HepG2 (cell line): ENCODE results near the gene SPAG6. TPM values are rescaled to one million over a fixed set of nuclear protein-coding genes. Genes with fewer than 3 reads are reported as not detected.

Source experiments
- ARID5B ChIP-seq: IDR thresholded peaks from 2 replicates; pipeline ENCODE4 v1.4.0; 2020; ENCODE audit warnings: mild to moderate bottlenecking, missing genetic modification reagents
- FOSL2 ChIP-seq: sonication (generic); formaldehyde crosslinking; IDR thresholded peaks from 2 replicates; pipeline ENCODE4 v1.4.0; 2020; ENCODE audit warnings: missing genetic modification reagents
- HOXA3 ChIP-seq: sonication (generic); formaldehyde crosslinking; IDR thresholded peaks from 2 replicates; pipeline ENCODE4 v1.5.0; 2020; ENCODE audit warnings: missing genetic modification reagents
- JUND ChIP-seq: sonication (generic); formaldehyde crosslinking; IDR thresholded peaks from 2 replicates; pipeline ENCODE4 v1.8.0; 2022; ENCODE audit warnings: mild to moderate bottlenecking, missing genetic modification reagents
- KLF16 ChIP-seq, 2 experiments: sonication (generic) in 1 of 2; formaldehyde crosslinking in 1 of 2; IDR thresholded peaks; 2 replicates each; pipeline versions ENCODE4 v1.6.1 to v1.8.0; 2016 to 2023; ENCODE audit warnings: missing genetic modification reagents in 2 of 2, missing compliant biosample characterization in 1 of 2
- RARG ChIP-seq: sonication (generic); formaldehyde crosslinking; IDR thresholded peaks from 2 replicates; pipeline ENCODE4 v1.4.0; 2020; ENCODE audit warnings: low read depth, mild to moderate bottlenecking, missing genetic modification reagents
- RBM39 ChIP-seq: fragments of 200-400 bp; formaldehyde crosslinking; IDR thresholded peaks from one replicate; pipeline ENCODE4 v1.6.1; 2018; ENCODE audit warnings: antibody characterized with exemption, mild to moderate bottlenecking, low read depth, low read length; ENCODE audit not compliant: poor library complexity, severe bottlenecking
- RCOR2 ChIP-seq: IDR thresholded peaks from 2 replicates; pipeline ENCODE4 v1.6.1; 2016; ENCODE audit warnings: missing biosample characterization, missing genetic modification reagents
- RFX5 ChIP-seq: IDR thresholded peaks from 2 replicates; pipeline ENCODE4 v1.6.1; 2011; ENCODE audit warnings: low read depth, low read length, improper control_type of control experiment
- SAFB2 ChIP-seq: sonication (generic); formaldehyde crosslinking; IDR thresholded peaks from 2 replicates; pipeline ENCODE4 v1.5.1; 2020; ENCODE audit warnings: missing genetic modification reagents, low read depth, mild to moderate bottlenecking, borderline replicate concordance
- THYN1 ChIP-seq: sonication (generic); formaldehyde crosslinking; IDR thresholded peaks from 2 replicates; pipeline ENCODE4 v1.8.1; 2023; ENCODE audit warnings: low read depth, mild to moderate bottlenecking, moderate library complexity, missing genetic modification reagents, borderline replicate concordance
- TMF1 ChIP-seq: sonication (generic); formaldehyde crosslinking; IDR thresholded peaks from 2 replicates; pipeline ENCODE4 v1.8.1; 2022; ENCODE audit warnings: low read depth, missing genetic modification reagents
- ZIK1 ChIP-seq: sonication (generic); formaldehyde crosslinking; IDR thresholded peaks from 2 replicates; pipeline ENCODE4 v1.5.0; 2020; ENCODE audit warnings: mild to moderate bottlenecking, low read depth, missing genetic modification reagents, borderline replicate concordance
- ZNF138 ChIP-seq: sonication (generic); formaldehyde crosslinking; IDR thresholded peaks from 2 replicates; pipeline ENCODE4 v1.5.0; 2020; ENCODE audit warnings: mild to moderate bottlenecking, low read depth, missing genetic modification reagents
- ZNF335 ChIP-seq: sonication (generic); formaldehyde crosslinking; IDR thresholded peaks from 2 replicates; pipeline ENCODE4 v1.4.0; 2020; ENCODE audit warnings: missing genetic modification reagents
- ZNF382 ChIP-seq: sonication (generic); formaldehyde crosslinking; IDR thresholded peaks from 2 replicates; pipeline ENCODE4 v1.5.0; 2020; ENCODE audit warnings: missing genetic modification reagents, mild to moderate bottlenecking, borderline replicate concordance
- ZNF576 ChIP-seq: sonication (generic); formaldehyde crosslinking; IDR thresholded peaks from 2 replicates; pipeline ENCODE4 v1.4.0; 2020; ENCODE audit warnings: mild to moderate bottlenecking, missing genetic modification reagents
- ZNF704 ChIP-seq: sonication (generic); formaldehyde crosslinking; IDR thresholded peaks from 2 replicates; pipeline ENCODE4 v1.8.1; 2023; ENCODE audit warnings: mild to moderate bottlenecking, inconsistent platforms, moderate library complexity, missing genetic modification reagents, borderline replicate concordance
- ZNF788 ChIP-seq: sonication (generic); formaldehyde crosslinking; IDR thresholded peaks from 2 replicates; pipeline ENCODE4 v1.5.0; 2020; ENCODE audit warnings: mild to moderate bottlenecking, missing genetic modification reagents, borderline replicate concordance
- polyA plus RNA-seq, 8 experiments: library from polyadenylated mRNA; depleted of rRNA in 3 of 8; stranded (reverse) in 7 of 8; unstranded in 1 of 8; fragments of >200 nt; fragmentation: Illumina TruSeq in 4 of 8; extraction: Trizol in 4 of 8; gene quantifications; 2 replicates each; pipeline versions ENCODE4 v1.2.1 to v1.2.3, GENCODE V29; 2011 to 2016; ENCODE audit warnings: low read depth in 4 of 8, missing spikeins in 1 of 8, mixed read lengths in 1 of 8; ENCODE audit not compliant: insufficient read depth in 1 of 8
- total RNA-seq, 5 experiments: library from RNA; depleted of rRNA; stranded (reverse); fragments of >200 nt; fragmentation: Illumina TruSeq; extraction: Trizol; gene quantifications; 2 replicates each; pipeline ENCODE4 v1.2.3, GENCODE V29; 2016; ENCODE audit warnings: low read depth in 1 of 5
- TF ChIP-seq, protein P1 (sequence below): IDR thresholded peaks from 2 replicates; pipeline ENCODE4 v1.6.1; 2016; ENCODE audit warnings: missing biosample characterization, missing genetic modification reagents, low read depth
- TF ChIP-seq, protein P2 (sequence below): sonication (generic); IDR thresholded peaks from 2 replicates; pipeline ENCODE4 v1.6.1; 2016; ENCODE audit warnings: low read depth, borderline replicate concordance

The SPAG6 gene
- total and polyA plus RNA-seq, 2 of the 13 experiments (the other 11 are each of a cell fraction or from before 2014, with no cell fraction given) = not detected

- TF ChIP-seq, protein P1, sequence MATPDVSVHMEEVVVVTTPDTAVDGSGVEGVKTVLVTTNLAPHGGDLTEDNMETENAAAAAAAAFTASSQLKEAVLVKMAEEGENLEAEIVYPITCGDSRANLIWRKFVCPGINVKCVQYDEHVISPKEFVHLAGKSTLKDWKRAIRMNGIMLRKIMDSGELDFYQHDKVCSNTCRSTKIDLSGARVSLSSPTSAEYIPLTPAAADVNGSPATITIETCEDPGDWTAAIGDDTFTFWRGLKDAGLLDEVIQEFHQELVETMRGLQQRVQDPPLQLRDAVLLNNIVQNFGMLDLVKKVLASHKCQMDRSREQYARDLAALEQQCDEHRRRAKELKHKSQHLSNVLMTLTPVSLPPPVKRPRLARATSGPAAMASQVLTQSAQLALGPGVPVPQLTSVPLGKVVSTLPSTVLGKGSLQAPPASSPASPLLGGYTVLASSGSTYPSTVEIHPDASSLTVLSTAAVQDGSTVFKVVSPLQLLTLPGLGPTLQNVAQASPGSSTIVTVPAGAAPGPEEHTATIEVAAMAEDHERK = no peak
- TF ChIP-seq ZNF335 (CRISPR knock-in tag) (no peak), TMF1 (CRISPR knock-in tag) (no peak), ARID5B (CRISPR knock-in tag) (peak; percentile 10; the same call in 1 of the 2 replicates), ZNF382 (CRISPR knock-in tag) (no peak), ZNF788 (CRISPR knock-in tag) (peak; percentile 41; the same call in 1 of the 2 replicates), ZNF576 (CRISPR knock-in tag) (no peak), RCOR2 (no peak), ZIK1 (peak; percentile 74; the same call in 1 of the 2 replicates), ZNF138 (0 out of 2 replicates have a peak, but pooled peaks have one; percentile 72), SAFB2 (CRISPR knock-in tag) (no peak), HOXA3 (CRISPR knock-in tag) (peak; percentile 77), RBM39 (peak; percentile 92), JUND (no peak), THYN1 (no peak), RFX5 (no peak), KLF16 (CRISPR knock-in tag; IDR thresholded peaks at IDR 0.05) (peak in 1 of 2 experiments; percentile 28; a peak in 1 of 4 replicates), RARG (CRISPR knock-in tag) (no peak), ZNF704 (no peak), FOSL2 (CRISPR knock-in tag) (peak; percentile 41; the same call in 1 of the 2 replicates)
- TF ChIP-seq, protein P2, sequence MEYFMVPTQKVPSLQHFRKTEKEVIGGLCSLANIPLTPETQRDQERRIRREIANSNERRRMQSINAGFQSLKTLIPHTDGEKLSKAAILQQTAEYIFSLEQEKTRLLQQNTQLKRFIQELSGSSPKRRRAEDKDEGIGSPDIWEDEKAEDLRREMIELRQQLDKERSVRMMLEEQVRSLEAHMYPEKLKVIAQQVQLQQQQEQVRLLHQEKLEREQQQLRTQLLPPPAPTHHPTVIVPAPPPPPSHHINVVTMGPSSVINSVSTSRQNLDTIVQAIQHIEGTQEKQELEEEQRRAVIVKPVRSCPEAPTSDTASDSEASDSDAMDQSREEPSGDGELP = peak; percentile 86; the same call in 1 of the 2 replicates
These were observed 28.8 kb upstream of the SPAG6 start, which contains the start of gene COMMD3 (continued) for GRCh38 chr10:22316286-22317075.
